SU-DHL-6 (cell line): ENCODE data around the gene ERCC5.

Source experiments
- H2AFZ ChIP-seq: fragments of 200-600 bp; sonication (generic); 2 replicates; pipeline ENCODE4 v1.6.1; 2014; ENCODE audit warnings: low read depth, mild to moderate bottlenecking, moderate library complexity, mixed read lengths, antibody characterized with exemption, low read length; ENCODE audit not compliant: severe bottlenecking
- H3F3A ChIP-seq: fragments of 200-600 bp; shearing (Covaris generic); 2 replicates; pipeline ENCODE4 v1.6.0; 2016; ENCODE audit warnings: antibody characterized with exemption, mild to moderate bottlenecking; ENCODE audit not compliant: insufficient read depth
- H3K27ac ChIP-seq: fragments of 200-600 bp; sonication (generic); 2 replicates; pipeline ENCODE4 v1.5.1; 2016; ENCODE audit warnings: low read depth, mild to moderate bottlenecking, low read length, moderate library complexity, mixed read lengths
- H3K27me3 ChIP-seq: fragments of 200-600 bp; sonication (generic), shearing (Covaris generic); 2 replicates; pipeline ENCODE4 v1.6.0; 2014; ENCODE audit warnings: mild to moderate bottlenecking, low read length
- H3K36me3 ChIP-seq: fragments of 200-600 bp; sonication (generic); 2 replicates; pipeline ENCODE4 v1.6.1; 2014; ENCODE audit warnings: mild to moderate bottlenecking, low read length, mixed read lengths
- H3K4me2 ChIP-seq: fragments of 300-600, 200-600 bp; shearing (Covaris generic), sonication (generic); 2 replicates; pipeline ENCODE4 v1.6.0; 2014; ENCODE audit warnings: low read length, low read depth, mild to moderate bottlenecking; ENCODE audit not compliant: poor library complexity, severe bottlenecking
- H3K4me3 ChIP-seq: fragments of 200-600 bp; sonication (generic); 2 replicates; pipeline ENCODE4 v1.5.1; 2014; ENCODE audit warnings: antibody characterized with exemption, low read length, mild to moderate bottlenecking, mixed read lengths; ENCODE audit not compliant: insufficient read depth, poor library complexity, severe bottlenecking
- H3K79me2 ChIP-seq: fragments of 200-600 bp; sonication (generic); 2 replicates; pipeline ENCODE4 v1.6.1; 2014; ENCODE audit warnings: mild to moderate bottlenecking, low read length, moderate library complexity; ENCODE audit not compliant: insufficient read depth
- H3K9ac ChIP-seq: fragments of 200-600 bp; sonication (generic); 2 replicates; pipeline ENCODE4 v1.7.0; 2014; ENCODE audit warnings: mild to moderate bottlenecking, low read length
- H3K9me2 ChIP-seq: fragments of 200-600 bp; sonication (generic); replicated peaks from 2 replicates; pipeline ENCODE4 v1.6.1; 2014; ENCODE audit warnings: low read length; ENCODE audit not compliant: insufficient read depth
- H3K9me3 ChIP-seq: fragments of 200-600 bp; sonication (generic); 2 replicates; pipeline ENCODE4 v1.6.1; 2014; ENCODE audit warnings: low read length, mixed read lengths; ENCODE audit not compliant: insufficient read depth
- H4K20me1 ChIP-seq: fragments of 200-600 bp; sonication (generic); 2 replicates; pipeline ENCODE4 v1.6.1; 2014; ENCODE audit warnings: low read depth, mild to moderate bottlenecking, antibody characterized with exemption, low read length, moderate library complexity, mixed read lengths
- EZH2phosphoT487 ChIP-seq: fragments of 200-600 bp; sonication (generic), shearing (Covaris generic); conservative IDR thresholded peaks from 2 replicates; pipeline ENCODE4 v1.6.1; 2018; ENCODE audit warnings: mild to moderate bottlenecking, antibody characterized with exemption, low read length, moderate library complexity, mixed read lengths
- TF ChIP-seq, protein P1 (sequence below): fragments of 200-600 bp; sonication (generic); IDR thresholded peaks from one replicate; pipeline ENCODE4 v1.5.1; 2017; ENCODE audit warnings: antibody characterized with exemption, mild to moderate bottlenecking, low read length, moderate library complexity; ENCODE audit not compliant: insufficient read depth, poor library complexity, severe bottlenecking

Gene ERCC5

DNA sequence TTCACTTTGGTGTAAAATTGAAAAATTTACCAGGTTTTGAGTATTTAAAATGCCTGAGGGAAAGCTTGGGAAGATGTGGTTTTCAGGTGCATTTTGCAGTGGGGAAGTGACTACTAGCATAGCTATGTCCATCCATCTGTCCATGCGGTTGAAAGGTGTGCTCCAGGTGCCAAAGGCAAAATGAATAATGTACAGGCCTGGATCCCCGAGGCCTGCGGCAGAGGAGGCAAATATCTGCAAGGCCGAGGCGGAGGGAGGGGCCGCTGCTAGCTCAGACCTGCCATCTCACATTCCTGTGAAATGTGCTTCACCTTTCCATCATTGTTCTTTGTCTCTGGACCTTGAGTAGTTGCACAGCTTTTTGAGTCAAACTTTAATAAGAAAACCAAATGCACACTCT is 65.5 kb downstream of the ERCC5 start:
- TF ChIP-seq EZH2phosphoT487: no peak
- TF ChIP-seq, protein P1, sequence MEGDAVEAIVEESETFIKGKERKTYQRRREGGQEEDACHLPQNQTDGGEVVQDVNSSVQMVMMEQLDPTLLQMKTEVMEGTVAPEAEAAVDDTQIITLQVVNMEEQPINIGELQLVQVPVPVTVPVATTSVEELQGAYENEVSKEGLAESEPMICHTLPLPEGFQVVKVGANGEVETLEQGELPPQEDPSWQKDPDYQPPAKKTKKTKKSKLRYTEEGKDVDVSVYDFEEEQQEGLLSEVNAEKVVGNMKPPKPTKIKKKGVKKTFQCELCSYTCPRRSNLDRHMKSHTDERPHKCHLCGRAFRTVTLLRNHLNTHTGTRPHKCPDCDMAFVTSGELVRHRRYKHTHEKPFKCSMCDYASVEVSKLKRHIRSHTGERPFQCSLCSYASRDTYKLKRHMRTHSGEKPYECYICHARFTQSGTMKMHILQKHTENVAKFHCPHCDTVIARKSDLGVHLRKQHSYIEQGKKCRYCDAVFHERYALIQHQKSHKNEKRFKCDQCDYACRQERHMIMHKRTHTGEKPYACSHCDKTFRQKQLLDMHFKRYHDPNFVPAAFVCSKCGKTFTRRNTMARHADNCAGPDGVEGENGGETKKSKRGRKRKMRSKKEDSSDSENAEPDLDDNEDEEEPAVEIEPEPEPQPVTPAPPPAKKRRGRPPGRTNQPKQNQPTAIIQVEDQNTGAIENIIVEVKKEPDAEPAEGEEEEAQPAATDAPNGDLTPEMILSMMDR: no peak
- Histone ChIP-seq H3K4me2 (no peak overlapping the region), H3K36me3 (no peaks in the 10 kb centered on the region), H3K9me2 (no peaks in the 10 kb centered on the region), H2AFZ (no peak overlapping the region), H3K27me3 (no peaks in the 10 kb centered on the region), H3K79me2 (no peaks in the 10 kb centered on the region), H3K9ac (no peak overlapping the region), H3K4me3 (no peak overlapping the region), H3K27ac (no peak overlapping the region), H4K20me1 (no peaks in the 10 kb centered on the region), H3K9me3 (no peaks in the 10 kb centered on the region), H3F3A (no peaks in the 10 kb centered on the region)

DNA sequence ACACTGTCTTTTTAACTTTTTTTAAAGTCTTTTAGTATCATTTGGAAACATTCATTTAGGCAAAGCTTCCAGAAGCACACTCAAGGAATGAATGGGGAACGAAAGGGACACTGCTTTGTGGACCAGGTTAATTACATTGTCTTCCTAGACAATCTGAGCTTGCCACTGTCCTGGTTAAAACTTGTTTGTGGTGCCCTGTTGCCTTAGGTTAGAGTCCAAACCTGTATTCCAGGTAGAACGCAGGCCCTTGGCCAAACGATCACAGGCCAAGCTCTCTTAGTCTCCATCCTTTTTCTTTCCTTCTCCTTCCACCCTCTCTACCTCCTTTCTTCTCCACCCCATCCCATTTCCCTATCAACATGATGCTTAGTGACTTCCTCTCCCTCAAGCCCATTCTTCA is 66.8 kb downstream of the ERCC5 start:
- H3K4me2 ChIP-seq: no peak overlapping the region
- H3K4me3 ChIP-seq: no peak overlapping the region
- no peaks in the 10 kb centered on the region for H3K9me3 ChIP-seq
- H4K20me1 ChIP-seq: no peaks in the 10 kb centered on the region
- no peaks in the 10 kb centered on the region for H3F3A ChIP-seq
- H3K27ac ChIP-seq: no peak overlapping the region
- H3K79me2 ChIP-seq: no peaks in the 10 kb centered on the region
- H2AFZ ChIP-seq: no peak overlapping the region
- no peaks in the 10 kb centered on the region for H3K9me2 ChIP-seq
- H3K36me3 ChIP-seq: no peaks in the 10 kb centered on the region
- no peaks in the 10 kb centered on the region for H3K27me3 ChIP-seq
- TF ChIP-seq EZH2phosphoT487: no peak
- TF ChIP-seq, protein P1: no peak
- H3K9ac ChIP-seq: no peak overlapping the region

DNA sequence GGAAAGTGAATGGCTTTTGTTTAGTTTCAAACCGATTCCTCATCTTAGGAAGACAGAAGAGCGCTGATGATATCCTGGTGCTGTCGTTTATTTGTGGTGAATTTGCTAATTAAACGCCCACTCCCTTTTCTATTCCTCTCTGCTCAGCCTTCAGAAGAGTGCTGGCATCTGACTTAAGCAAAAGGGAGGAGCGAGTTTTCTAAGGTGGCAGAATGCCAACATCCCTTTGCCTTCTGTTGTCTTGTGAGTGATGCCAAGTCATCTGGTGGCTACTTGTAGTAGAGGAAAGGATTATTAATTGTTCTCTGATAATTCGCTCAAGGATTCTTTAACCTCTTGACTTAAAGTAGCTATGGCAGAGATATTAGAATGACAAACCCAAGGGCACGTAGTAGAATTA is 68.1 kb downstream of the ERCC5 start:
- Histone ChIP-seq H3K4me2 (no peak overlapping the region), H3K79me2 (no peaks in the 10 kb centered on the region)
- TF ChIP-seq, protein P1: no peak
- TF ChIP-seq EZH2phosphoT487: no peak

More for the DNA sequence above, 68.1 kb downstream of the ERCC5 start:
- Histone ChIP-seq H3K27ac (no peak overlapping the region), H3K4me3 (no peak overlapping the region), H2AFZ (no peak overlapping the region), H3K9ac (no peak overlapping the region), H3K9me2 (no peaks in the 10 kb centered on the region), H3K9me3 (peaks cover 7% of the 10 kb centered on the region; the same call in 1 of the 2 replicates), H3F3A (no peaks in the 10 kb centered on the region), H3K36me3 (no peaks in the 10 kb centered on the region), H4K20me1 (no peaks in the 10 kb centered on the region), H3K27me3 (no peaks in the 10 kb centered on the region)
